Memory B cell (primary cell): Measurements from ENCODE around the gene DEDD2.

Experiments used
- ATAC-seq: fragments of 150-1000 bp; cut with Tn5 transposase; 2 replicates; pipeline ENCODE4 v1.10.0; 2021; ENCODE audit warnings: low read depth, mild to moderate bottlenecking, moderate library complexity
- DNase-seq, 2 donors: peaks; one replicate each; pipeline ENCODE4 v3.0.0; 2022; ENCODE audit warnings: low spot score in 2 of 2
- H3K27ac Mint-ChIP-seq: one replicate; pipeline ENCODE4 v1.8.0; 2022; ENCODE audit warnings: mild to moderate bottlenecking, moderate library complexity, mixed read lengths
- H3K27me3 Mint-ChIP-seq: one replicate; pipeline ENCODE4 v1.8.0; 2022; ENCODE audit warnings: mixed read lengths
- H3K36me3 Mint-ChIP-seq: one replicate; pipeline ENCODE4 v1.8.0; 2022; ENCODE audit warnings: mild to moderate bottlenecking, mixed read lengths
- H3K4me1 Mint-ChIP-seq: one replicate; pipeline ENCODE4 v1.8.0; 2022; ENCODE audit warnings: mixed read lengths
- H3K4me3 Mint-ChIP-seq: one replicate; pipeline ENCODE4 v1.8.0; 2022; ENCODE audit warnings: mild to moderate bottlenecking, moderate library complexity, mixed read lengths
- H3K9me3 Mint-ChIP-seq: one replicate; pipeline ENCODE4 v1.8.0; 2022; ENCODE audit warnings: mixed read lengths

The DEDD2 gene

DNA sequence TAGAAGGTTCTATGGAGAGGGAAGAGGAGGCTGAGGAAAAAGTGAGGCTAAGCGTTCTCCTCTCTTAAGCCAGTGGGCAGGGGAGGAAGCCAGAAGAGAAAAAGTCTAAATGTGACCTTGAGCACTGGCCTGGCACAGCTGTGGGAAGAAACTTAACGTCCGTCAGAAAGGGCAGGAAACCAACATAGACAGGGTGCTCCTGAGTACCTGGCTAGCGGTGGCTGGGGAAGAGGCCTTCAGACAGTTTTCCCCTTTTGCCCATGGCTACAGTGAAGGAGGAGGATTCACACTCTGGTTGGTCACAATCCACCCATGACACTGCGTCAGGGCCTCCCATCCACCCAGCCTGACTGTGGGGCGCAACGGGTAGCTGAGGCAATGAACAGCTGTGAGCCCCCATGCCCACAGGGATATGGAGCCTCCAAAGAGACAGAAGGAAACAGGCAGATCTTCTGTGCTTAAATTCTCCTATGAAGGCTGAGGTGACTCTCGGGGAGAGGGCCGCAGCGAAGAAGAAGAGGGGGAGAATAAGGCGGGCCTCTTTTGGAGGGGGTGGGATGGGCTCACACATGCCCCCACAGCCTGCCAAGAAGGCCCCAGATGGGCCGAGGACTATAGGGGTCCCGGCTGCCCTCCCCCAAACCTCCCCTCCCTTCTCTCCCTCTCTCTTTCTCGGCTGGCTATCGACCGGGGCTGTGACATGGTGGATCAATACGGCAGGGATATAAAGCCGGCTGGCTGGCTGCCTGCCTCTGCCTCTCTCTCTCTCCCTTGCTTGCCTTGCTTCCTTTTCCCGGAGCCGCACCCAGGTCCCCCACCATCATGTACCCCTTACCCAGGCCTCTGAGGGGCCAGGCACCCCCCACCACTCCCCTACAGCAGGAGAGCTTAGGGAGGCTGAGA, 65.4 kb downstream of the DEDD2 start:
- ATAC-seq = no peak
- Mint-ChIP-seq H3K27ac (no peak overlapping the region), H3K4me1 (peaks cover 27% of the 10 kb centered on the region), H3K36me3 (peaks cover 9% of the 10 kb centered on the region), H3K27me3 (no peaks in the 10 kb centered on the region), H3K4me3 (no peak overlapping the region), H3K9me3 (no peaks in the 10 kb centered on the region)
- no peak for DNase-seq

DNA sequence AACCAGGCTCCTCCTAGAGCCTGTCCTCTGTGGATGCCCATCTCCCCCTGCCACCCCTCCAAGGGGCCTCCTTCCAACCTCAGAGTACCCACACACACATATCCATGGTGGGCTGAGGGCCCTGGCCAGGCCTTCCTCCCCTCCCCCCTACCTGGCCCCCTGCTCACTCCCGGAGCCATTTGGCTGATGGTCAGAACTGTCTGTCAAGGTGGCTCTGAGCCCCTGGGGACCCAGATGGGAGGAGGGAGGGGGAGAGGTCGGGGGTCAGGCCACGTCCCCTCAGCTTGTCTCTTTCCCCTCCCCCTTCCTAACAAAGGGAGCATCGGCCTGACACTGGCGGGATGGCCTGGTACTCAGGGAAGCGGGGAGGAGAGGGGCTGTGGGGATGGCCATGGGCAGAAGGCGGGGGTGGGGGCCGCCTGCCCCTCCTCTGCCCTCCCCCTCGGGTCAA, 66.5 kb downstream of the DEDD2 start:
- Mint-ChIP-seq H3K27me3 (no peaks in the 10 kb centered on the region), H3K36me3 (peaks cover 14% of the 10 kb centered on the region), H3K4me3 (no peak overlapping the region), H3K27ac (no peak overlapping the region), H3K4me1 (peaks cover 32% of the 10 kb centered on the region), H3K9me3 (no peaks in the 10 kb centered on the region)
- DNase-seq (no peak), ATAC-seq (no peak)

DNA sequence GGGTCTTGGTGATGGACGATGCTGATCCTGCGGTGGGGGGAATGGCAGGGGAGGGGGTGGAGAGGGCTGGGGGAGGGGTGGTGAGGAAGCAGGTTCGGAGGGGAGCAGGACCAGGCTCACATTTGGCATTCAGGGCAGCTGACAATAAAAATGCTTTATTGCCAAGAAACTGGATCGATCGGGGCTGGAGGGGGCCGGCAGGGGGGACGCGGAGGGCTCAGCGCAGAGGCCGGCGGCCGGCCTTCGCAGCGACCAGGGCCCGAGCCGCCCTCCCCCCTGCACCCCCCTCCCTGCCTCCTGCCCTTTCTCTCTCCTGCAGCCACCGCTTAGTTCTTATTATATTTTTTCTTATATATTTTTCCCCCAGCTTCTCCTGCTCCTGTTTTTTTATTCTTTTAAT, 67.1 kb downstream of the DEDD2 start:
- Mint-ChIP-seq H3K36me3 (peaks cover 15% of the 10 kb centered on the region), H3K9me3 (no peaks in the 10 kb centered on the region), H3K27me3 (no peaks in the 10 kb centered on the region), H3K4me3 (no peak overlapping the region), H3K27ac (no peak overlapping the region), H3K4me1 (peaks cover 29% of the 10 kb centered on the region)
- DNase-seq (no peak), ATAC-seq (no peak)

DNA sequence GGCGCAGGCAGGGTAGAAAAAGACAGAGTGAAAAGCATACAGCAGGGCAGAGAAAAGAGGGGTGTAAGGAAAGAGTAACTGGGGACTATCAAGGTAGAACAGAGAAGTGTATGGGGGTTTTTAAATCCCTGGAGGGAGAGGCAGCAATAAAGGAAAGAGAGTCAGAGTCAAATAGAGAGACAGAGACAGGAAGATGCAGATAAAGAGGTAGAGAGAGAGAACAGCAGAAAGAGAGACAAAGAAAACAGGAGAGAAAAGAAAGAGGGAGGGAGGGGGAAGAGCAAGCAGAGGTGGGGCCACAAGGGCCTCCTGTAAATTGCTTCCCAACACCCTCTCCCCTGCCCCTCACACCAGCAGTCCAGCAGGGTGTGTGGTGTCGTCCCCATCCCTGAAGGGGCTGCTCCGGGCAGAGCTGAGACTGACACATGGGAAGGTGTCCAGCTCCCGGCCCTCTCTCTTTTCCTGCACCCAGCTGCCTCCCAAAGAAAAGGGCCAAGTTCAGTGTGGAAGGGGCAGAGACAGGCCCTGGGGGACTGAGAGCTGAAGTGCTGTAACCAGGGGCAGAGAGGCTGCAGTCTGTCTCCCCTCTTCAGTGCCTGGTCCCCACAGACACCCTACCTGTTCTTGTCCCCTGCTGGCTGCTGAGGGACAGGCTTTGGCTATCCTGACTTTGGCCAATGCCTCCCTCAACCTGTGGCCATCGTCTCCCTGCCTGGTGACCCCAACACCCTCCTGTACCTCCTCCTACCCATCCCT, 67.9 kb downstream of the DEDD2 start:
- ATAC-seq = no peak
- DNase-seq = no peak
- H3K4me1 Mint-ChIP-seq = peaks cover 26% of the 10 kb centered on the region
- no peak overlapping the region for H3K4me3 Mint-ChIP-seq
- H3K36me3 Mint-ChIP-seq = peaks cover 18% of the 10 kb centered on the region
- no peaks in the 10 kb centered on the region for H3K27me3 Mint-ChIP-seq
- no peaks in the 10 kb centered on the region for H3K9me3 Mint-ChIP-seq
- H3K27ac Mint-ChIP-seq = peak overlapping the region; percentile 4
